HS-5 (cell line): ENCODE results near the gene COL1A1.

Experiments
- DNase-seq: peaks from one replicate; pipeline ENCODE4 v3.0.0-alpha.2; 2012; ENCODE audit warnings: low read depth

COL1A1 gene

GRCh38 chr17:50199803-50200456 is 1.5 kb downstream of the COL1A1 start:
- no peak for DNase-seq

GRCh38 chr17:50199211-50199802 is 2.1 kb downstream of the COL1A1 start:
- DNase-seq, result no peak

- no peak for DNase-seq
Observed at GRCh38 chr17:50198026-50198669, 3.3 kb downstream of the COL1A1 start.

- no peak for DNase-seq
Observed at GRCh38 chr17:50196826-50197225, 4.6 kb downstream of the COL1A1 start.

- no peak for DNase-seq
Observed at GRCh38 chr17:50196036-50196435, 5.4 kb downstream of the COL1A1 start.

GRCh38 chr17:50194934-50195865 is 6.2 kb downstream of the COL1A1 start:
- DNase-seq, result no peak

GRCh38 chr17:50194140-50194933 is 7.1 kb downstream of the COL1A1 start:
- no peak for DNase-seq

GRCh38 chr17:50192618-50193291 is 8.7 kb downstream of the COL1A1 start:
- DNase-seq, result no peak

- no peak for DNase-seq
Observed at GRCh38 chr17:50192144-50192617, 9.2 kb downstream of the COL1A1 start.

- no peak for DNase-seq
Observed at GRCh38 chr17:50191359-50192143, 9.9 kb downstream of the COL1A1 start.

GRCh38 chr17:50190603-50191358 is 10.7 kb downstream of the COL1A1 start:
- no peak for DNase-seq

- DNase-seq, result no peak
Observed at GRCh38 chr17:50190293-50190602, 11.2 kb downstream of the COL1A1 start.

- DNase-seq, result no peak
Observed at GRCh38 chr17:50189550-50190292, 11.7 kb downstream of the COL1A1 start.

GRCh38 chr17:50188921-50189549 is 12.4 kb downstream of the COL1A1 start:
- DNase-seq, result no peak

- no peak for DNase-seq
Observed at GRCh38 chr17:50188531-50188920, 12.9 kb downstream of the COL1A1 start.

GRCh38 chr17:50187751-50188530 is 13.5 kb downstream of the COL1A1 start:
- no peak for DNase-seq

GRCh38 chr17:50187394-50187725 is 14.1 kb downstream of the COL1A1 start:
- DNase-seq, result no peak
